ENCODE measurements around the gene NCR1. TPM values are rescaled to one million over a fixed set of nuclear protein-coding genes. Genes with fewer than 3 reads are reported as not detected.
"Not testable (repeated sequence)": the region's sequence is repeated elsewhere in the genome, so short reads cannot be mapped to it uniquely, and the experiment has no call there.

The NCR1 gene
- total RNA-seq, 2 experiments from 2014 or later = not detected

- H3K36me3 Mint-ChIP-seq; H3K4me1 Mint-ChIP-seq (ENCODE audit: low read depth); H3K9me3 Mint-ChIP-seq; DNase-seq; CTCF ChIA-PET; POLR2A ChIA-PET; H3K27me3 Mint-ChIP-seq; H3K4me3 Mint-ChIP-seq; intact Hi-C loops (cut with micrococcal nuclease); H3K27ac Mint-ChIP-seq: not testable (repeated sequence)
Measured at GRCh38 chr19:54953345-54953713, 47.4 kb downstream of the NCR1 start.

- intact Hi-C loops (cut with micrococcal nuclease) = no loop called here
- ChIA-PET CTCF (no interaction called here), POLR2A (no interaction called here)
- H3K27ac Mint-ChIP-seq = no peak overlapping the region
- H3K9me3 Mint-ChIP-seq = no peaks in the 10 kb centered on the region
- H3K4me3 Mint-ChIP-seq = no peak overlapping the region
- peaks cover 7% of the 10 kb centered on the region for H3K4me1 Mint-ChIP-seq (ENCODE audit: low read depth)
- H3K36me3 Mint-ChIP-seq = no peaks in the 10 kb centered on the region
- H3K27me3 Mint-ChIP-seq = peaks cover 2% of the 10 kb centered on the region
- no peak for DNase-seq
Measured at GRCh38 chr19:54955376-54955775, 49.4 kb downstream of the NCR1 start.

GRCh38 chr19:54959840-54960239 is 53.9 kb downstream of the NCR1 start:
- ChIA-PET CTCF (no interaction called here), POLR2A (no interaction called here)
- H3K27me3 Mint-ChIP-seq = peaks cover 2% of the 10 kb centered on the region
- peaks cover 7% of the 10 kb centered on the region for H3K4me1 Mint-ChIP-seq (ENCODE audit: low read depth)
- H3K36me3 Mint-ChIP-seq = no peaks in the 10 kb centered on the region
- no peak overlapping the region for H3K27ac Mint-ChIP-seq
- H3K4me3 Mint-ChIP-seq = no peak overlapping the region
- intact Hi-C loops (cut with micrococcal nuclease) = no loop called here
- no peak for DNase-seq
- H3K9me3 Mint-ChIP-seq = no peaks in the 10 kb centered on the region

Other genes with a start within 250 kb of the NCR1 start
- not detected for gene LILRB4, start 243.2 kb upstream of the NCR1 start, total RNA-seq
- not detected for gene KIR3DL3, start 181.7 kb upstream of the NCR1 start, total RNA-seq
- gene KIR2DL3, start 167.6 kb upstream of the NCR1 start, total RNA-seq = not detected
- not detected for gene KIR2DL1, start 136.4 kb upstream of the NCR1 start, total RNA-seq
- not detected for gene KIR2DL4, start 102.5 kb upstream of the NCR1 start, total RNA-seq
- not detected for gene KIR3DL1, start 89.7 kb upstream of the NCR1 start, total RNA-seq
- gene KIR2DS4, start 73.5 kb upstream of the NCR1 start, total RNA-seq = not detected
- under 1 TPM; 0.27 to 0.48 TPM for gene KIR3DL2, start 55.7 kb upstream of the NCR1 start, total RNA-seq
- gene FCAR, start 31.9 kb upstream of the NCR1 start, total RNA-seq = not detected
- not detected for gene NLRP7, start 41.4 kb downstream of the NCR1 start, total RNA-seq
- 10 to 100 TPM in 1 of 2 experiments, 1 to 10 TPM in 1; 8.1 to 10.3 TPM for gene NLRP2, start 60.2 kb downstream of the NCR1 start, total RNA-seq
- not detected for gene GP6, start 132.1 kb downstream of the NCR1 start, total RNA-seq
- gene RDH13, start 157.0 kb downstream of the NCR1 start, total RNA-seq = 10 to 100 TPM; 11.0 to 12.8 TPM
- gene EPS8L1, start 169.7 kb downstream of the NCR1 start, total RNA-seq = 1 to 10 TPM; 2.2 to 2.7 TPM
- 10 to 100 TPM; 62.7 to 73.2 TPM for gene PPP1R12C, start 211.5 kb downstream of the NCR1 start, total RNA-seq
- gene TNNT1, start 243.1 kb downstream of the NCR1 start, total RNA-seq = not detected